AG08396 (cell line): ENCODE data around the gene ONECUT1.
"Not testable (repeated sequence)": the region's sequence is repeated elsewhere in the genome, so short reads cannot be mapped to it uniquely, and the experiment has no call there.

Experiments
- DNase-seq: peaks from one replicate; pipeline ENCODE4 v3.0.0; 2012; ENCODE audit warnings: low spot score, mixed read lengths

Gene ONECUT1

DNA sequence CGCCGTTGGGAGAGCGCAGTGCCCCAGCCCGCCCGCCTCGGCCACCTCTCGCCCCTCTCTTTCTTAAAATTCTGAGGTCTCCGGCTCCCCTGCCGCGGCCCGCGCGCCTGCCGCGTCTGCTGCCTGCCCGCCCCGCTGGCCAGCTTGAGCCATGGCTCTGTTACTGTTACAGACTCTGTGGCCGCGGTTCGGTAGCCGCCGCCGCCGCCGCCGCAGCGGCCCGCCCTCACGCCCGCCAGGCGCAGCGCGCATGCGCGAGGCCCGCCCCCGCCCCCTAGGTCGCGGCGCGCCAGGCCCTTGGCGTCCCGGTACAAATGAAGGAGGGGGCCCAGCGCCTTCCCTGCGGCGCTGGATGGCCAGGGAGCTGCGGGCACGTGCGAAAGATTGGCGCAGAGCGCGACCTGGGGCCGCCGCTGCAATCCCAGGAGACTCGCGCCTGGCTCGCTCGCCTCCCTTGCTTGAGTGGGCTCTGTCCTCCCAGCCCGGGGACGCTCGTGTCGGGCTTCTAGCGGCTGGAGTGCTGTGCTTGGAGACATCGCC is at the start of gene ONECUT1:
Gene ONECUT1, minus strand, starts transcription at position 168 of the 540 bp plus-strand sequence. CDS start 452 bp downstream, outside the sequence.
- peak; percentile 92 for DNase-seq

DNA sequence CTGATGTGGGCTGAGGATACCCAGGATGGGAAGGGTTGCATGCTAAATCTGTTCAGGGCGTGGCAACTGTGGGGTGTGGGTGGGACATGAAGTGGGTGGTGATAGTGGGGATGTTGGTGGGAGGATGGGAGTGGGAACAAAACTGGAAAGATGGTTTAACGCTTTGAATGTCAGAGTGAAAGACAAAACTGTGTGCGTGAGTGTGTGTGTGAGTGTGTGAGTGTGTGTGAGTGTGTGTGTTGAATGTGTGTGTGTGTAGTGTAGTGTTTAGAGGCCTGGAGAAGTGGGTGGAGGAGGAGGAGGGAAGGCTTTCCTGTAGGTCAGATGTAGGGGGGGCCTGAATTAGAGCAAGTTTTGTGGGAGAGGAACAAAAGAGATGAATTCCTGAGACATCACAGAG is 44.2 kb upstream of the ONECUT1 start:
- DNase-seq = no peak

DNA sequence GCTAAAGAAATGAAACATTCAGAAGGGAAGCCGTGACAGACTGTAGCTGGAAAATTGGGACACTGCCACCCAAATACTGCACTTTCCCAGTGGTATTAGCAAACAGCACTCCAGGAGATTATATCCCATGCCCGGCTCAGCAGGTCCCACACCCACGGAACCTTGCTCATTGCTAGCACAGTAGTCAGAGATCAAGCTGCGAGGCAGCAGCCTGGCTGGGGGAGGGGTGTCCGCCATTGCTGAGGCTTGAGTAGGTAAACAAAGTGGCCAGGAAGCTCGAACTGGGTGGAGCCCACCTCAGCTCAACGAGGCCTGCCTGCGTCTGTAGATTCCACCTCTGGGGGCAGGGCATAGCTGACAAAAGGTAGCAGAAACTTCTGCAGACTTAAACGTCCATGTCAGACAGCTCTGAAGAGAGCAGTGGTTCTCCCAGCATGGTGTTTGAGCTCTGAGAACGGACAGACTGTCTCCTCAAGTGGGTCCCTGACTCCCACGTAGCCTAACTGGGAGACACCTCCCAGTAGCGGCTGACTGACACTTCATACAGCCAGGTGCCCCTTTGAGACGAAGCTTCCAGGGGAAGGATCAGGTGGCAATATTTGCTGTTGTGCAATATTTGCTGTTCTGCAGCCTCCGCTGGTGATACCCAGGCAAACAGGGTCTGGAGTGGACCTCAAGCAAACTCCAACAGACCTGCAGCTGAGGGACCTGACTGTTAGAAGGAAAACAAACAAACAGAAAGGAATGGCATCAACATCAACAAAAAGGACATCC is 34.2 kb upstream of the ONECUT1 start:
- not testable (repeated sequence) for DNase-seq

- no peak for DNase-seq
Measured at GRCh38 chr15:52822475-52822874, 32.3 kb upstream of the ONECUT1 start.

GRCh38 chr15:52819253-52819652 is 29.1 kb upstream of the ONECUT1 start:
- DNase-seq = no peak

- not testable (repeated sequence) for DNase-seq
Measured at GRCh38 chr15:52815899-52816298, 25.8 kb upstream of the ONECUT1 start.

DNA sequence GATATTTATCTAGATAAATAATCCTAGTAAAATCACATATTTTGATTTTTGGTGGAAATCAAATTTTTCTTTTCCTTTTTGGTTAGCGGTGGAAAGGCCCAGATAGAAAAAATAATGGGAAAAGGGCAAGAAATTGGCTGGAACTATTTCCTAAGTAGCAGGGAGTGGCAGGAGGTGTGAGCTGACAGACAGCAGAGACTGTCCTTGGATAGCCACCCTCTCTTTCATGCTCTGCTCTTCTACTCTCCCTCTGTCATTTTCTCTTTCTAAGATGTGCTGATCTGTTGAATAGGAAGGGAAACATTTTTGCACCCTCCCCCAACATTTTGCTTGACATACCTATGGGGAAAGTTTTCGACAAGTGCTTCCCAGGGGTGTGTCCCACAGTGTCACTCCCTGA is 18.9 kb upstream of the ONECUT1 start:
- DNase-seq = no peak

DNA sequence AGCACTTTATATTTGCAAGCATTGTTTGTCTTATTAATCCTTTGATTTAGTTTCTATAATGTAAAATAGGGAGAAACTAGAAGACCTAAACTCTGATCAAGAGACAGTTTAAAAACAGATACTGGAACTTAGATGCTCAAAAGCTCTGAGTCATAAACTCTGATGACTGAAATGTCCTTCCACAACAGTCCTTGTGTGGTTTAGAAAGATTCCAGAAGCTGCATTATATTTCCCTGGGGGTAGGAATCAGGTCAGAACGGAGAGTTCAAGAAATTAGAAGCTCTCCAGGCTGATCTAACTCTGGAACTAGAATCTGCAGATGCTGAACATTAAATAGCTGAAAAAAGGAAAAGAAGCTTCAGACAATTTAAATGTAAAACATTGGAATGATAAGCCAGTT is 18.3 kb upstream of the ONECUT1 start:
- DNase-seq = no peak

- no peak for DNase-seq
Measured at GRCh38 chr15:52806284-52806655, 16.1 kb upstream of the ONECUT1 start.

DNA sequence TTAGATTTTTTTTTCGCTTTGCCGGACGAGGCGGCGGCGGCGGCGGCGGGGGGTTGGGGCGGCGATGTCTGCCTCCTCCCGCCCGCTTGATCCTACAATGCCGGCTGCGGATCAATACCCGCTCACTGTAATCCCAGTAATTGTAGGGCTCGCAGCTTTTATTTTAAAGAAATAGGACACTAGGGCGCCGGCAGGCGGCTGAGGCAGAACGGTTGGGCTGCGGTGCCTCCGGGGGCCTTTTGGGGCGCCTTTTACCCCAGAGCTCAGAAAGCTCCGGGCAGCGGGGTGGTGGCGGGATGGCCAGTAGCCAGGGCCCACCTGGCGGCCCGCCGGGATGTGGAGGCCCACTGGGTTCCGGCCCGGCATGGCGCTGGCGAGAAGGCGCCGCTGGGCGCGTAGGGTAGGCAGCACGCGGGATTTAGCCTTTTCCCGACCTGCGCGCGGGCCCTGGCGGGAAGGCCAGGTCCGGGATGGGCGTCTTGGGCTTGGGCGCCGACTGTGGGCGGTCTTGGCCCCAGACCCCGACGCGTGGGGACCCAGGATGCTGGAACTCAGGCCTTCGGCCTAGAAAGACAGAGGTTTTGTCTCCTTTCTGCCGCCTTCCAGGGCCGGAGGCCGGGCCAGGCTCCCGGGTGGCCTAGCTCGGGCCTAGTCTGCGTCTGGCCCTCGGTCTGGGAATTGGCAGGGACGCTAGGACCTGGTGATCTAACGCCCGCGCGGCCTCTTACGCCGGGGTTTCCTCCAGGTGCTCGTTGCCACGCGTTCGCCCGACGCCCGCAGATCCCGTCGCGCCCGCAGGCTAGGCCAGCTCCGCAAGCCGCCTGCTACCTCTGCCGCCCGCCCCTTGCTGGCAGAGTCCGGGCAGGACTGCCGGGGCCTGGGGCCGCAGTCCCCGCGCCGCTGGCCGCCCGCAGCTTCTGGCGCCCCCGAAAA is 15.5 kb upstream of the ONECUT1 start:
- no peak for DNase-seq

DNA sequence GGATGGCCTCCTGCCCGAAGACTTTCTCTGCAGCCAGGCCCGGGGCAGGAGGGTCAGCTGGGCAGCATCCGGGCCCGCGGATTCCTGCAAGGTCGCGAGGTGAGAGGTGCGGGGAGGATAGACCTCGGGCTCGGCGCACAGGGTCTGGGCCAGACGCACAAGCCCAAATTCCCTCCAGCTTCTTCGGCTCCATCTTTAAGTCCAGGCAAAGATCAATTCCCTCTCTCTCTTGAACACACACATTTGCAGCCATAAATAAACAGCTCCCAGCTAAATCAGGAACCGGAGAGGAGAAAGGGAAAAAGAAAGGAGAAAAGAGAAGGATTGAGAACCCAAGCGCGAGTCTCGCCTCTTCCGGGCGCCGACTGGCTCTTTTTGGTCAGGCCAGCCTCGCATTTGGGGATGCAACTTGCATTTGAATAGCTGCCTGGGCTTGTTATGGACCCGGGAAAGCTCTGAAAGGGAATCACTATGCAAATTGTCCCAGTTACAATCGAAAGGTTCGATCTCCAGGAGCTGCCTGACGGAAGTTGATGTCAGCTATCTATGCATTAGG is 14.5 kb upstream of the ONECUT1 start:
- no peak for DNase-seq

- DNase-seq = no peak
Measured at GRCh38 chr15:52803467-52804306, 13.6 kb upstream of the ONECUT1 start.

DNA sequence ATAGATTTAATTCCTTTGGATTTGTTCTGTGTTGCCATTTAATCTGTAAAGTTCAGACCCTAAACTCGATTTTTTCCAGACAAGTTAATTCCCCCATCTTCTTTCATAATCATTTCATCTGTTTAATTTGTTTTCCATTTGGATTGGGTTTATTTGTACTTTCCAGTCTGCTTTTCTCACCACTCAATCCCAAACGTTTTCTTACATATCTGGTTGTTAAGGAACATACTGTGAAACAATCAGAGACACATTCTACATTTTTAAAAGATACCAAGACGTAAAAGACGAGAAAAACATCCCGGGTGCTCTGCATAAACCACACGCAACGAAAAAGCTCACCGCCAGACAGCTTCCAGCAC is 13.0 kb upstream of the ONECUT1 start:
- no peak for DNase-seq

DNA sequence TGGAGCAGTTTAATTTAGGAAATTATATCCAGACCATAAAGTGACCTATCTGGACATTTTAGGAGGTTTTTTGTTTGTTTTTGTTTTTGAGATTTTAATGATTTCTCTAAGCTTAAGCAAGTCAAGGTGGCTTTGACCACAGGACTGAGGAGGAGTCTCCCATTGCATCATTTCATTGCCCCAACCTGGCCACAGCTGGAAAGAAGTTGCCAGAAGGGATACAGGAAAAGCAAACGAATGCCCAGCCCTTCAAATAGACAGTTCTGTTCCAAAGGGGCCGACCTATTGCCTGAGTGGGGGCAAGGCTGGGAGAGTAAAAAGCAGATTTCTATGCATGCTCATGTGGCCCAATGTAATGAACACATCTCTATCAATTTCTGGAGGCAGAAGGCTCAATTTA is 12.0 kb upstream of the ONECUT1 start:
- DNase-seq = no peak

- DNase-seq = no peak
Measured at GRCh38 chr15:52801748-52802085, 11.6 kb upstream of the ONECUT1 start.

- no peak for DNase-seq
Measured at GRCh38 chr15:52800828-52801747, 11.0 kb upstream of the ONECUT1 start.

DNA sequence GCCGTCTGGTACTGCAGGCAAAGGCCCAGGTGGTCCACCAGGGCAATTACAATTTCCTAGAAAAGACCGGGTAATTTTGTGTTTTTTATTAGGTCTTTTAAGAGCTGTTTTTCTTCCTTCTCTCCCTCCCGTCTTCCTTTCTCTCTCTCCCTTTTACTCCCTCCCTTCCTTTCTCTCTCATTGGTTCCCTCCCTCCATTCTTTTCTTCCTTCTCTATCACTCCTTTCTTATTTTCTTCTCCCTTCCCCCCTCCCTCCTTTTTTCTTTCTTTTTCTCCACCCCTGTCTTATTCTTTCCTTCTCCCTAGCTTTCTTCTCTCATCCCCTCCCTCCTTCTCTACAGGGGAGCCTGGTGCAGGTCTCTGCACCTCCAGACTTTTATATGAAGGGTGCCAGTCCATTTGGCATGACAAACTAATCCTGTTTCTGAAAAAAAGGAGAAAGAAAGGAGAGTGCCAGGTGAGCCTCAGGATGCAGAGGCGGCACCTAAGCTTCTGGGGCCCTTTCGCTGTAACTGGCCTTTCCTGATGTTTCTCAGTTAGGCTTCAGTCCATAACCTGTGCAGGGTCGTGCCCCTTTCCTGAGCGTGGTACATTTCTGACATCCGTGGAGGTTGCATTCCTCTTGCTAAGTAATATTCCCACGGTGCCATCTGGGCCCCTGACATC is 9.1 kb upstream of the ONECUT1 start:
- DNase-seq = no peak

- DNase-seq = no peak
Measured at GRCh38 chr15:52798529-52799101, 8.5 kb upstream of the ONECUT1 start.

GRCh38 chr15:52797625-52798501 is 7.7 kb upstream of the ONECUT1 start:
- no peak for DNase-seq
